ENCODE results near the gene MTIF3. TPM values are rescaled to one million over a fixed set of nuclear protein-coding genes. Genes with fewer than 3 reads are reported as not detected.
A peak's percentile ranks its signal among the peaks of the same experiment; 100 is the strongest.

The MTIF3 gene
- total RNA-seq, 1 donor from 2014 or later, result 29.6 TPM

GRCh38 chr13:27483421-27483820, 33.1 kb upstream of the MTIF3 start:
- Histone ChIP-seq H3K36me3 (ENCODE audit: insufficient read depth, low read length) (no peaks in the 10 kb centered on the region), H3K27ac (ENCODE audit: low read depth, low read length) (no peak overlapping the region), H3K4me2 (ENCODE audit: low read length) (no peak overlapping the region), H3K4me3 (ENCODE audit: insufficient read depth, low read depth, low read length) (no peak overlapping the region), H3K4me1 (ENCODE audit: insufficient read depth, low read length) (no peaks in the 10 kb centered on the region), H2AFZ (ENCODE audit: low read depth, low read length) (no peak overlapping the region), H4K20me1 (ENCODE audit: insufficient read depth, low read length) (no peaks in the 10 kb centered on the region), H3K9me3 (ENCODE audit: insufficient read depth, low read depth, low read length) (peaks cover 5% of the 10 kb centered on the region), H3K27me3 (ENCODE audit: insufficient read depth, low read length) (peaks cover 2% of the 10 kb centered on the region), H3K79me2 (ENCODE audit: insufficient read depth, low read length) (no peaks in the 10 kb centered on the region), H3K9ac (ENCODE audit: low read length) (no peak overlapping the region)
- Mint-ChIP-seq H3K27ac (ENCODE audit: unreplicated experiment) (no peak overlapping the region), H3K4me3 (ENCODE audit: unreplicated experiment) (no peak overlapping the region), H3K4me1 (ENCODE audit: low read depth, unreplicated experiment) (no peaks in the 10 kb centered on the region), H3K9me3 (ENCODE audit: unreplicated experiment) (peaks cover 2% of the 10 kb centered on the region), H3K36me3 (ENCODE audit: low read depth, unreplicated experiment) (no peaks in the 10 kb centered on the region), H3K27me3 (ENCODE audit: low read depth, unreplicated experiment) (peaks cover 17% of the 10 kb centered on the region)
- FAIRE-seq, result no peak
- TF ChIP-seq EZH2 (IDR thresholded peaks at IDR 0.05; ENCODE audit: insufficient read depth, low read length), result no peak
- TF ChIP-seq, protein P1, sequence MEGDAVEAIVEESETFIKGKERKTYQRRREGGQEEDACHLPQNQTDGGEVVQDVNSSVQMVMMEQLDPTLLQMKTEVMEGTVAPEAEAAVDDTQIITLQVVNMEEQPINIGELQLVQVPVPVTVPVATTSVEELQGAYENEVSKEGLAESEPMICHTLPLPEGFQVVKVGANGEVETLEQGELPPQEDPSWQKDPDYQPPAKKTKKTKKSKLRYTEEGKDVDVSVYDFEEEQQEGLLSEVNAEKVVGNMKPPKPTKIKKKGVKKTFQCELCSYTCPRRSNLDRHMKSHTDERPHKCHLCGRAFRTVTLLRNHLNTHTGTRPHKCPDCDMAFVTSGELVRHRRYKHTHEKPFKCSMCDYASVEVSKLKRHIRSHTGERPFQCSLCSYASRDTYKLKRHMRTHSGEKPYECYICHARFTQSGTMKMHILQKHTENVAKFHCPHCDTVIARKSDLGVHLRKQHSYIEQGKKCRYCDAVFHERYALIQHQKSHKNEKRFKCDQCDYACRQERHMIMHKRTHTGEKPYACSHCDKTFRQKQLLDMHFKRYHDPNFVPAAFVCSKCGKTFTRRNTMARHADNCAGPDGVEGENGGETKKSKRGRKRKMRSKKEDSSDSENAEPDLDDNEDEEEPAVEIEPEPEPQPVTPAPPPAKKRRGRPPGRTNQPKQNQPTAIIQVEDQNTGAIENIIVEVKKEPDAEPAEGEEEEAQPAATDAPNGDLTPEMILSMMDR (IDR thresholded peaks at IDR 0.05; ENCODE audit: insufficient read depth, low read depth, low read length), result no peak
- no peak for DNase-seq (ENCODE audit: low read depth)

- DNase-seq (ENCODE audit: low read depth) (no peak), FAIRE-seq (no peak)
- no peak overlapping the region for H3K4me2 ChIP-seq (ENCODE audit: low read length)
- Mint-ChIP-seq H3K4me1 (ENCODE audit: low read depth, unreplicated experiment) (no peaks in the 10 kb centered on the region), H3K36me3 (ENCODE audit: low read depth, unreplicated experiment) (no peaks in the 10 kb centered on the region), H3K27ac (ENCODE audit: unreplicated experiment) (no peak overlapping the region), H3K9me3 (ENCODE audit: unreplicated experiment) (peaks cover 2% of the 10 kb centered on the region), H3K27me3 (ENCODE audit: low read depth, unreplicated experiment) (peaks cover 17% of the 10 kb centered on the region), H3K4me3 (ENCODE audit: unreplicated experiment) (no peak overlapping the region)
- no peaks in the 10 kb centered on the region for H3K79me2 ChIP-seq (ENCODE audit: insufficient read depth, low read length)
- H3K9me3 ChIP-seq (ENCODE audit: insufficient read depth, low read depth, low read length), result peaks cover 5% of the 10 kb centered on the region
- no peak overlapping the region for H3K27ac ChIP-seq (ENCODE audit: low read depth, low read length)
- no peak overlapping the region for H2AFZ ChIP-seq (ENCODE audit: low read depth, low read length)
- H3K27me3 ChIP-seq (ENCODE audit: insufficient read depth, low read length), result peaks cover 2% of the 10 kb centered on the region
- TF ChIP-seq, protein P1 (IDR thresholded peaks at IDR 0.05; ENCODE audit: insufficient read depth, low read depth, low read length), result no peak
- TF ChIP-seq EZH2 (IDR thresholded peaks at IDR 0.05; ENCODE audit: insufficient read depth, low read length), result no peak
- no peak overlapping the region for H3K9ac ChIP-seq (ENCODE audit: low read length)
- no peaks in the 10 kb centered on the region for H3K4me1 ChIP-seq (ENCODE audit: insufficient read depth, low read length)
- no peaks in the 10 kb centered on the region for H4K20me1 ChIP-seq (ENCODE audit: insufficient read depth, low read length)
- no peak overlapping the region for H3K4me3 ChIP-seq (ENCODE audit: insufficient read depth, low read depth, low read length)
- no peaks in the 10 kb centered on the region for H3K36me3 ChIP-seq (ENCODE audit: insufficient read depth, low read length)
Observed at GRCh38 chr13:27482983-27483382, 32.6 kb upstream of the MTIF3 start.

- Histone ChIP-seq H3K4me3 (ENCODE audit: insufficient read depth, low read depth, low read length) (no peak overlapping the region), H3K9me3 (ENCODE audit: insufficient read depth, low read depth, low read length) (peaks cover 5% of the 10 kb centered on the region), H4K20me1 (ENCODE audit: insufficient read depth, low read length) (no peaks in the 10 kb centered on the region), H3K4me1 (ENCODE audit: insufficient read depth, low read length) (no peaks in the 10 kb centered on the region), H3K79me2 (ENCODE audit: insufficient read depth, low read length) (no peaks in the 10 kb centered on the region), H3K4me2 (ENCODE audit: low read length) (no peak overlapping the region), H3K27me3 (ENCODE audit: insufficient read depth, low read length) (peaks cover 2% of the 10 kb centered on the region), H2AFZ (ENCODE audit: low read depth, low read length) (no peak overlapping the region), H3K9ac (ENCODE audit: low read length) (no peak overlapping the region), H3K36me3 (ENCODE audit: insufficient read depth, low read length) (no peaks in the 10 kb centered on the region), H3K27ac (ENCODE audit: low read depth, low read length) (no peak overlapping the region)
- DNase-seq (ENCODE audit: low read depth) (no peak), FAIRE-seq (no peak)
- no peak for TF ChIP-seq EZH2 (IDR thresholded peaks at IDR 0.05; ENCODE audit: insufficient read depth, low read length)
- TF ChIP-seq, protein P1 (IDR thresholded peaks at IDR 0.05; ENCODE audit: insufficient read depth, low read depth, low read length), result peak; percentile 52
- Mint-ChIP-seq H3K27me3 (ENCODE audit: low read depth, unreplicated experiment) (peaks cover 17% of the 10 kb centered on the region), H3K36me3 (ENCODE audit: low read depth, unreplicated experiment) (no peaks in the 10 kb centered on the region), H3K27ac (ENCODE audit: unreplicated experiment) (no peak overlapping the region), H3K4me3 (ENCODE audit: unreplicated experiment) (no peak overlapping the region), H3K9me3 (ENCODE audit: unreplicated experiment) (peaks cover 2% of the 10 kb centered on the region), H3K4me1 (ENCODE audit: low read depth, unreplicated experiment) (peaks cover 7% of the 10 kb centered on the region)
Observed at GRCh38 chr13:27481766-27482165, 31.4 kb upstream of the MTIF3 start.

Measured in astrocyte (in vitro differentiated cells and primary cell).